GM10248 (cell line): Measurements from ENCODE around the gene PGAP6.
A peak's percentile ranks its signal among the peaks of the same experiment; 100 is the strongest.

Source experiments
- CTCF ChIA-PET: fragments of 300-600 bp; sonication (Branson Sonifier 250); formaldehyde crosslinking; extraction: SDS; loops from one replicate; lab custom pipeline; 2021; ENCODE audit warnings: antibody characterized with exemption; lab: Yijun Ruan, JAX
- POLR2A ChIA-PET: fragments of 350-650 bp; sonication (Branson Sonifier 250); formaldehyde crosslinking; extraction: SDS; loops from one replicate; lab custom pipeline; 2020; ENCODE audit warnings: antibody characterized with exemption; lab: Yijun Ruan, JAX
- DNase-seq: peaks from one replicate; pipeline ENCODE4 v3.0.0; 2012; ENCODE audit errors: extremely low spot score
- TF ChIP-seq, protein P1 (sequence below): IDR thresholded peaks from 2 replicates; pipeline ENCODE4 v1.5.1; 2012; ENCODE audit warnings: mild to moderate bottlenecking, low read depth; ENCODE audit errors: extremely low read depth, missing control alignments, control extremely low read depth

Gene PGAP6

DNA sequence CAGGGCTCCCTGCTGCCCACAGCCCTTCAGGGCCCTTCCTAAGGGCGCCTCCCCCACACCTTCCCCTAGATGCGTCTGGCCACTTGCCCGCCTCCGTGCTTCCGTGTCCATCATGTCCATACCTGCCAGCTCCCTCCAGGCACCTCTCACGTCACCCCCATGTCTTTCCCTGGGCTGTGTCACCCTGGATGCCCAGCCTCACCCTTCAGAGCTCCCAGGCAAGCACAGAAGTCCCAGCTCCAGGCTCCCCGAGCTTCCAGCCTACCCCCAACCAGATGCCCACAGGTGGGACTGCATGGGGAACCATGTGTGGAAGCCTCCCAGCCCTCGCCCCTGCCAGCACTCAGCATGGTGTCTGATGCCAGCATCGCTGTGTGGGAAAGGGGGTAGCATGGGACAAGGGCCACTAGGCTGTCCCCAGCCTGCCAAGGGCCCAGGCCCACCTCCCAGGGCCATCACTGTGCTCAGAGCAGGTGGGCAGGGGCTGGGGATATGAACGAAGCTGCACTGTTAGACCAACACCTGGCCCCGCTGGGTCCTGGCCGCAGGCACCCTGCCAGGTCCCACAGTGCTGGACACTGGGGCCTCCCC, 27.4 kb downstream of the PGAP6 start:
- TF ChIP-seq, protein P1, sequence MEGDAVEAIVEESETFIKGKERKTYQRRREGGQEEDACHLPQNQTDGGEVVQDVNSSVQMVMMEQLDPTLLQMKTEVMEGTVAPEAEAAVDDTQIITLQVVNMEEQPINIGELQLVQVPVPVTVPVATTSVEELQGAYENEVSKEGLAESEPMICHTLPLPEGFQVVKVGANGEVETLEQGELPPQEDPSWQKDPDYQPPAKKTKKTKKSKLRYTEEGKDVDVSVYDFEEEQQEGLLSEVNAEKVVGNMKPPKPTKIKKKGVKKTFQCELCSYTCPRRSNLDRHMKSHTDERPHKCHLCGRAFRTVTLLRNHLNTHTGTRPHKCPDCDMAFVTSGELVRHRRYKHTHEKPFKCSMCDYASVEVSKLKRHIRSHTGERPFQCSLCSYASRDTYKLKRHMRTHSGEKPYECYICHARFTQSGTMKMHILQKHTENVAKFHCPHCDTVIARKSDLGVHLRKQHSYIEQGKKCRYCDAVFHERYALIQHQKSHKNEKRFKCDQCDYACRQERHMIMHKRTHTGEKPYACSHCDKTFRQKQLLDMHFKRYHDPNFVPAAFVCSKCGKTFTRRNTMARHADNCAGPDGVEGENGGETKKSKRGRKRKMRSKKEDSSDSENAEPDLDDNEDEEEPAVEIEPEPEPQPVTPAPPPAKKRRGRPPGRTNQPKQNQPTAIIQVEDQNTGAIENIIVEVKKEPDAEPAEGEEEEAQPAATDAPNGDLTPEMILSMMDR = no peak
- POLR2A ChIA-PET = no interaction called here
- CTCF ChIA-PET = interaction anchor here (2.4 kb wide), 1 partner anchor 247 kb away, joined by 6 read pairs; no protein-coding TSS in a partner anchor
- DNase-seq = no peak

DNA sequence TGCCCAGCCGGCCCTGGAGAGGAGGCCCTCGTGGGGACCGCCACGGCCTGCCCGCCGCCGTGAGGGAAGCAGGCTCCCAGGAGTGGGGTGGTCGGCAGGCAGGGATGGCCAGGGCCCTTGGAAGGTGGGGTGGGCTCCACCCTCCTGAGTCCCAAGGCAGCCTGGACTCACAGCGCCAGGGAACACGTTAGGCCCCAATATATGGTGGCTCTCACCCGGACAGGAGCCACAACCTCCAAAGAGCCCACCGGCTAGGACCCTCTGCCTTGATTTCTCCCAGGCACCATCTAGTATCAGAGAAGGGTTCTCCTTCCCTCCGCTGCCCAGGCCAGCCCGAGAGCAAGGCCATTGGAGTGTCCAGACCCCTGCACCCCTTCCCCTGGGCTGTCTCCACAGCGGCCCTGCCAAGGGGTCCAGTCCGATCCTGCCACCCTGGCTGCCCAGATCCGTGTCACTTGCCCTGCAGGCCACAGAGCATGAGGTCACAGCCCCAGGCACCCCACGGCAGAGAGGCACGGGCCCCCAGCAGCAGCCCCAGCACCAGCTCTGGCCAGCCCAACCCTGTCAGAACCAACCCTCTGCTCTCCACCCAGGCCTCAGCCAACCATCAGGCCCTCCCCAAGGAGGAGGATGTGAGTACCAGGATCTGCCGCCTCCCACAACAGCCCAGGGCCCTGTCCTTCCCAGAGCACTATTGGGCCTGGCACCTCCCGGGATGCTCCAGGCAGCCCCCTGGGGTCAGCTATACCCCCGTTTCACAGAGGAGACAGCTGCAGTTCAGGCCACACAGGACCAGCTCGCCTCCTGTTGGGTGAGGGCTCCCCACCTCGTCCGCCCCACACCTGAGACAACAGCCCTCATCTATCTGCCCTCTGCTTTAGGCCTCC, 28.1 kb downstream of the PGAP6 start:
- TF ChIP-seq, protein P1 = no peak
- POLR2A ChIA-PET = interaction anchor here (0.6 to 1.5 kb wide), 3 partner anchors 12 to 139 kb away, joined by 3 to 6 read pairs (median 4); no protein-coding TSS in a partner anchor
- CTCF ChIA-PET = interaction anchor here (0.6 to 2.4 kb wide), 3 partner anchors 125 to 246 kb away, joined by 3 to 6 read pairs (median 3); partner anchors contain the start of gene LUC7L
- no peak for DNase-seq

DNA sequence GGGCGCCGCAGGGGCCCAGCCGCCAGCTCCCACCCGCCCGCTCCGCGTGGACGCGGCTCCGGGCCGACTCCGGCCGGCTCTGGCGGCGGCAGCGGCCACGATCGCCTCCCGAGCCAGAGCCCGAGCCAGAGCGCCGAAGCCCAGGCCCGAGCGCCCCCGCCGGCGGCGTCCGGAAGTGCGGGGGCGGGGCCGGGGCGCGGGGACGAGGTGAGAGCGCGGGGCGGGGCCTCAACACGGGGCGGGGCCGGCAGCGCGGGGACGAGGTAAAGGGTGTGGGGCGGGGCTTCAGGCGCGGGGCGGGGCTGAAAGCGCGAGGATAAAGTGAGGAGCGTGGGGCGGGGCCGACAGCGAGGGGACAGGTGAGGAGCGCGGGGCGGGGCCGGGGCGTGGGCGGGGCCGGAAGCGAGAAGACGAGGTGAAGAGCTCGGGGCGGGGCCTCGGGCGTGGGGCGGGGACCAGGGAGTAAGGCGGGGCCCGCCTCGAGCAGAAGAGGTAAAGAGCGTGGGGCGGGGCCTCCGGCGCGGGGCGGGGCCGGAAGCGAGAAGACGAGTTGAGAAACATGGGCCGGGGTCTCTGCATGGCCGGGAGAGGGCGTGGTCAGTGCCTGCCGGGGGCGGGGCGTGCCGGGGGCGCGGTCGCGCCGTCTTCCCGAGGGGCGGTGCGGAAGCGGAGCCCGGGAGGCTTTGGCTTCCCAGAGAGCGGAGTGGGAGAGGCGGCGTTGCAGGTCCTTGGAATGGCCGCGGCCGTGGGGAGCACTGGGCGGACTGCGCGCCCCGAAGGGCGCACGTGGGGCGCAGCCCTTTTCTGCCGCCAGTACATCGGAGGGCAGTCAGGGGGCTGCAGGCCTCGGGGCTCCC, 29.0 kb downstream of the PGAP6 start, which contains the start of gene AXIN1:
TSS of gene AXIN1 (minus strand) at position 177 of the 857 bp plus-strand sequence. CDS start 5,698 bp downstream, outside the sequence.
- TF ChIP-seq, protein P1 = peak; percentile 56
- POLR2A ChIA-PET = interaction anchor here (0.6 to 1.5 kb wide), 4 partner anchors 13 to 1625 kb away, joined by 3 to 6 read pairs (median 5); no protein-coding TSS in a partner anchor
- CTCF ChIA-PET = interaction anchor here (0.6 to 1.0 kb wide), 3 partner anchors 10 to 162 kb away, joined by 3 to 6 read pairs (median 3); partner anchors contain the start of gene LUC7L
- DNase-seq = peak; percentile 98

DNA sequence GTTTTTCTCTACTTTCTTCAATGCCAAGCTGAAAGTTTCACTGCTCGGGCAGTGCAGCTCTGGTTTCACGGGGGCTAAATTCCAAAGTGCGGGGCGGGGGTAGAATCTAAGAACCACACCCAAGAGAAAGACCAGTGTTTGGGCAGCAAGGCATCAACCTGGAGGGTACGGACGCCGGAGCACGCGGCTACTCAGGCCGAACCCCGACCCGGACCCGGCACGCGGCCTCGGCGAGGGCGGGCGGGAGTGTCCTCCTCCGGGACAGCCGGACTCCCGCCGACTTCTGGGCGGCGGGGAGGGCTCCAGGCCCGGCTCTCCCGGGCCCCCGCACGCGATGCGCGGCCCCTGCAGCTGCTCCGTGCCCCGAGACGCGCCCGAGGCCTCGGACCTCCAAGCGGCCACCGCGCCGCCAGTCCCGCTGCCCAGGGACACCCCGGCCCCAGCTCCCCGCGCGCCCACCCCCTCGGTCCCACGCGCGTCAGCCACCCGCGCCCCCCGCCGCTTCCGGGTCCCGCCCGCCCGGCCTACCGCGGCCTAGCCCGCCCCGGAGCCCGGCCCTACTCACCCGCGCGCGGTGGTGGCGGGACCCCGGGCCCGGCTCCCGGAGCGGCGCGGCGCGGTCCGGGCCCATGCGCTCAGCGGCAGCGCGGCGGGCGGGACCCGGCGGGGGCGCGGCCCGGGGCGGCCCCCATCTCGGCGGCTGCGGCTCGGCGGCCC, 29.8 kb downstream of the PGAP6 start:
- no peak for DNase-seq

DNA sequence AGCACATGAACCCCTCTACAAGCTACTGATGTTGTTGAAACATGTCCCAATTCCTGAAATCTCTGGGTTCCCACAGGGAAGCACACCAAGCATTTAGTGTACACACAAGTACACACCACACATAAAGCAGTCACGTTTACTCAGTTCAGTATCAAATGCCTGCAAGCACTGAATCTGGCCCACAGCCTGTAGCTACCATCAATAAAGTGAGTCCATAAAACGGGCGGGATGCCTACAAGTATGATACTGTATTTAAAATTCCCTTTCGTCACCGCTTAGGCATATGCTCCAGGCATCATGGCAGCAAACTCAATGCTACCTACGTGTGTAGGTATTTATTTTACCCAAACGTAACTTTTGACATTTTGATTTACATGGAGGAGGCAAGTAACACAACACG, 31.6 kb downstream of the PGAP6 start:
- POLR2A ChIA-PET = interaction anchor here (0.7 kb wide), 1 partner anchor 50 kb away, joined by 3 read pairs; no protein-coding TSS in a partner anchor
- no peak for DNase-seq
- TF ChIP-seq, protein P1 = no peak
- CTCF ChIA-PET = interaction anchor here (0.9 to 4.2 kb wide), 6 partner anchors 9 to 285 kb away, joined by 3 to 18 read pairs (median 7); no protein-coding TSS in a partner anchor

More for the DNA sequence above, 29.8 kb downstream of the PGAP6 start:
- POLR2A ChIA-PET = interaction anchor here (0.6 to 1.5 kb wide), 2 partner anchors 14 to 1625 kb away, joined by 6 read pairs; no protein-coding TSS in a partner anchor
- TF ChIP-seq, protein P1 = no peak
- CTCF ChIA-PET = interaction anchor here (0.9 to 4.2 kb wide), 5 partner anchors 9 to 255 kb away, joined by 3 to 18 read pairs (median 5); partner anchors contain the start of genes FAM234A and LUC7L
